ENCODE results near the gene DSE.

- TF ChIP-seq CTCF (IDR thresholded peaks at IDR 0.05) (no peak), JUN (IDR thresholded peaks at IDR 0.05) (no peak), EP300 (IDR thresholded peaks at IDR 0.05) (no peak), BCL3 (IDR thresholded peaks at IDR 0.05) (no peak), POLR2A (IDR thresholded peaks at IDR 0.05; ENCODE audit: low read length) (no peak), REST (IDR thresholded peaks at IDR 0.05) (no peak), RARB (CRISPR knock-in tag; IDR thresholded peaks at IDR 0.05) (no peak), SMC3 (IDR thresholded peaks at IDR 0.05) (no peak), RCOR1 (IDR thresholded peaks at IDR 0.05; ENCODE audit: low read depth, low read length) (no peak)
These were observed 85.4 kb downstream of the DSE start for GRCh38 chr6:116456106-116456505.
